ENCODE measurements around the gene SCUBE3. TPM values are rescaled to one million over a fixed set of nuclear protein-coding genes. Genes with fewer than 3 reads are reported as not detected.

Gene SCUBE3
- total RNA-seq, 2 donors from 2014 or later = 0.13 to 0.44 TPM

DNA sequence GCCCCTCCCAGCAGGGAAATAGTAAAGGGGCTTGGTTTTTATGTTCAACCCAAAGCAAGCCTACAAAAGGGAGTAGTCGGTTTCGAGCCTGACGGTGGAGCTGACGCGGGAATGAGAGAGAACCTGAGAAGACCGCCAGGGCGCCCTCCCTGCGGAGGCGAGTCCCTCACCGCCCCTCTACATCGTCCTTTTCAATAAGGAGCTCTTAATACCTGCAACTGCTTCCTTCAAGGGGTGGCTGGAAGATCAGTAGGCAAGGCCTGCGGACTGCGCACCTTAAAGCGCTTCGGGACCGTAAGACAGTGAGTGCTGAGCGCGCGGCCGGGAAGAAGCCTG, 45.1 kb downstream of the SCUBE3 start:
- intact Hi-C loops (cut with DNase I) = no loop called here
- DNase-seq = peak; percentile 53
- ATAC-seq = peak; percentile 5 to 6

DNA sequence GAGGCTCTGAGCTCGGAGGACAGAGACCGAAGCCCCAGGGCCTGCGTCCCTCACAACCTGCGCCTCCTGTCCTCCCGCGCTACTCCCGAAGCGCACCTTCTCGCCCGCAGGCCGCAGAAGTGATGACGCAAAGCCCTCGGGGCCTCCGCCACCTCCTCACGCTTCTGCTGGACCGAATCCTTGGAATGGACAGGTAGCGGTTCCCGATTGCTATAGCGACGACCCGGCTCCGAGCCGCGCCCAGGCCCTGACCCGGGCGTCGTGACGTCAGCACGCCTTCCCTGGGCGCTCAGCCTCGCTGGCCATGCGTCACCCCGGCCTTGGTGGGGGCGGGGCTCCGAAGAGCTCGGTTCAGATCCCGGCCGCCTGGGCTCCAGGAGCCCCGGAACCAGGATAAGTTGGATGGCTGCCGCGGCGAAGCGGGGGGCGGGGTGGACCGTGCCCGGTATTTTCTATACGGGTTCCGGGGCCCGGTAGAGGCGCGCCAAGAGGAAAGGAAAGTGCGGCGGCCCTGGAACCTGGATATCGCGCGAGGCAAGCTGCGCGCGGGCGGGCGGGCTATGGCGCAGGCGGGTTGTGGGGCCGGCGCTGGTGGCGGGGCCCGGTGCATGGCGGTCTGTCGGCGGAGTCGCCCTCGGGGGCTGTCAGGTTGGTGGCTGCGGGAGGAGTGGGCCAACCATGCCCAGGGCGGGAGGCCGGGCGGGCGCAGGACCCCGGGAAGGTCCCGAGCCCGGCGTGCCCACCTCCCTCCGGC, 45.6 kb downstream of the SCUBE3 start, which contains the start of gene ZNF76:
TSS of gene ZNF76 (plus strand) at position 542 of the 754 bp plus-strand sequence. CDS start 21,417 bp downstream, outside the sequence.
- DNase-seq (peak; percentile 99), ATAC-seq (peak; percentile 96)
- intact Hi-C loops (cut with DNase I) = no loop called here

DNA sequence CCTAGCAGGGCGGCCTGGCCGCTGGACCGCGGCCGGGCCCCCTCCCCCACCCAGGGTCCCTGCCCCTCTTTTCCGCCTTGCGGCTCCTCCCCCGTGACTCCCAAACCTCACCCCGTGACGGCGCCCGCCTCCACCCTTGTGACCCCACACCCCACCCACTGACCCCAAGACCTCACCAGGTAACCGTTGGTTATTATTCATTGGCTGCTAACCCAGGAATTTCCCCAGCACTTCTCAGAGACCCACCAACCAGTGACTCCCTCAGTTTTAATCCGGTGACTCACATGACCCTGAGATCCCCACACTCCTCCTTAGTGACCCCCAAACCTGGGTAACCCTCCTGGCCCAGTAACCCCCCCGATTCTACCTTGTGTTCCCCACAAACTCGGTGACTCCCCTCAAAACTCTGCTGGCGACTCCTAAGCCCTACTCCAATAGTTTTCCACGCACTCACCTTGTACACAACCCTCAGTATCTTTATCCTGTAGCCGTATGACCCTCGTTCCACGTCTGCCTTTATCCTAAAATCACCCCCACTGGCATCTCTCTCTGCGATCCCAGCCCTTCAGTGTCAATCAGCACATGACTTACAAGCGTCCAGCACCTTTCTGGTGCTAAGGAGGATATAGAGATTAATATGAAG, 46.3 kb downstream of the SCUBE3 start:
- intact Hi-C loops (cut with DNase I) = no loop called here
- DNase-seq (peak; percentile 84), ATAC-seq (peak; percentile 67 to 83)

DNA sequence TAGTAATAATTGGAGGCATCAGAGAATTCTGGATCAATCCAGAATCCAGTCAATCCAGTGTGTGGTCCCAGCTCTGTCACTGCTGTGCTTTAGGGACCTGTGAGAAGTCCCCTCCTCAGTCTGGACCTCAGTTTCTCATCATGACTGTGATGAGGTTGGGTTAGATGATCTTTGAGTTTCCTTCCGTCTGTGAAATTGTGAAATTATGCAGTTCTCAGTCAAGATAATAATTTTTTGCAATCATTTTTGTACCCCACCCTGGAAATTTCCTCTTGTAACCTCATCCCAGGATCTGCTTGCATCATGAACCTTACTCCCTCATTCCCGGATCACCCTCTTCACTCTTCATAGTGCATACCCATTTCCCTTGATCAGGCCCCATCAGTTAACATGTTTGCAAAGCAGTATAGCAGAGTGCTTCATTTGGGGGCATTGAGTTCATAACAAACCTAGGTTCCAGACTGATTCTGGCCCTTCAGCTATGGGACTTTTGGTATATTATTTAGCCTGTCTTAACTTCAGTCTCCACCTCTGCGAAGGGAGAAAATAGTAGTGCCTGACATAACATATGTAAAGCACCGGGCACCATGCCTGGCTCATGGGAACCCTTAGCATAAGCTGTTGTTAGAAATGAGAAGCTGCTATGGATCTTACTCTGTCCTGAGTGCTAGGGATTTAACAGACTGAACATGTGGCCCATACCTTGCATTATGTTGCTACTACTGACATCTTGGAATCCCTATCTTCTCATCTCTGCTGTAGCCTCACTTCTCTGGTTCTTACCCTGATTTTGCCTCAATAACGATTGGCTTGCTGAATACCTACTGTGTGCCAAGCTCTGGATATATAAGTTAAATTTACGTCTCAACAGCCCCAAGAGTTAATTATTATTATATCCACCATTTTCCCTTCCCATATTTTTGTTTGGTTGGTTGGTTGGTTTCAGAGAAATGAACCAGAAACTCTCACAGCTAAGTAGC, 47.1 kb downstream of the SCUBE3 start:
- intact Hi-C loops (cut with DNase I) = no loop called here
- ATAC-seq (no peak), DNase-seq (no peak)

DNA sequence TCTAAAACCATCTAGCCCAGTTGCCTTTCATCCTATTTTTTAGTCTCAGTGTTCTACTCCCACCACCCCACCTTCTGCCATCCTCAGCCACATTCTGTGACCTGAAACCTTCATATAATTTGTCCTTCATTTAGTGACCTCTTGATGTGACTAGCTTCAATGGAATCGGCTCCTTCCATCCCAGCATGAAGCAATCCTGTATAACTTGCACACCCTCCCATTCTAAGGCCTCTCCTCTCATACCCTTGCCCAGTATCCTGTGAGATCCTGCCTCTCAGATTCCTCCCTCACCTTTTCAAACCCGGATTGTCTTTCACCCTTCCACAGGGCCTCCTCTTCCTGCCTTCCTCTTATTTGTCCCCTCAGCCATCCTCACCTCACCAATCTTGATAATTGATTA, 48.8 kb downstream of the SCUBE3 start:
- ATAC-seq (no peak), DNase-seq (no peak)
- intact Hi-C loops (cut with DNase I) = no loop called here

DNA sequence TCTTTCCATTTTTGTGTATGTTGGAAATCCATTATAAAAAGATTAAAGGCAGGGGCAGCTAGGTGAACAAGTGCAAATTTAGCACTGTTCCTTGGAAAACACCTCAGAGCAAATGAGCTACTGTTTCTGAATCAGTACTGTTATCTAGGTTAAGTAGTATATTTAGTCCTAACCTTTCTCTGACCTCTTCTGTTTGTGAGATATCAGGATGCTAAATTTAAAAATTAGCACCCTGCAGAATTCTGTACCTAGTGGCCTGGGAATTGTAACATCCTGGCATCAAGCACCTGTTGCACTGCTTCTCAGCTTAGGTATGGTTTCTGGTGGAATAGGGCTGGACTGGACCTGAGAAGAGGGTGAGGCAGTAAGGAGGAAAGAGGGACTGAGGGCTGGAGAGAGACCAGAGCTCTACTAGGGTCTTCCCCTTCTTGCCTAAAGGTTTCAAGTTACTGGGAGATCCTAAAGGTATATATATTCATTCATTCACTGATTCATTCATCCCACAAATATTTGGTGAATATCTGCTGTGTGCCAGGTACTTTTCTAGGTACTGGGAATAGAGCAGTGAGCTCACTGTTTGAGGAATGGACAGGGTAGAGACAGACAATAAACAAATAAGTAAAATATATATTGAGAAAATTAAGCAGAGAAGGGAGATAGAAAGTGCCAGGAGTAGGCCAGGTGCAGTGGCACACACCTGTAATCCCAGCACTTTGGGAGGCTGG, 51.0 kb downstream of the SCUBE3 start:
- intact Hi-C loops (cut with DNase I) = no loop called here
- ATAC-seq = no peak
- no peak for DNase-seq

DNA sequence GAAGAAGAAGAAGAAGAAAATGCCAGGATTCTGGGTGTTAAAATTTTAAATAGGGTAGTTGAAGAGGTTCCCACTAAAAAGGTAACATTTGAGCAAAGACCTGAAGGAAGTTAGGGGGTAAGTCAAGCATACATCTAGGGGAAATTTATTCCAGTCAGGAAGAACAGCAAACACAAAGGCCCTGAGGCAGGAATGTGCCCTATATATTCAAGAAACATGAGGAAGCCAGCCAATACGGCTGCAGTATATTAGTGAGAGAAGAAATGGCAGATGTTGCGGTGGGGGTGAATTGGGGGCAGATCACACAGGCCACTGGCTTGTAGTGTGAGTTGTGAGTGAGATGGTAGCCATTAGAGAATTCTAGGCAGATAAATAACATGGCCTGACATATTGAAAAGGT, 51.8 kb downstream of the SCUBE3 start:
- intact Hi-C loops (cut with DNase I) = no loop called here
- DNase-seq (no peak), ATAC-seq (no peak)

DNA sequence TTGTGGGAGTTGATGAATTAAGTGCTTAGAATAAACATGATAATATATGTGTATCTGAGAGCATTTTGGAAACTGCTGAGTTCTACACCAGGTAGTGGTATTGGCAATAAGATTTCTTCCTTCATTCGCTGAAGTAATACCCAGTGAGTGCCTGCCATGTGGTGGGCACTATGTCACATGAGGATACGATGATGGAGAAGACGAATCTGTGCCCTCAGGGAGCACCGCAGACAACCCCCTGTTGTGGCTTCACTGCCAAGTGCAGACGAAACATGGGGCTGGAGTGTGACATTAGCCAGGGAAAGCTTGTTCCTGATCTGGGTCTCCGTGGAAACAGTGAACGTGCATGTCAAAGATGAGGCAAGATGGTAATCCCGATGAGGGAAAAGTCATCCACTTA, 53.7 kb downstream of the SCUBE3 start:
- intact Hi-C loops (cut with DNase I) = no loop called here
- DNase-seq = no peak
- ATAC-seq = no peak

DNA sequence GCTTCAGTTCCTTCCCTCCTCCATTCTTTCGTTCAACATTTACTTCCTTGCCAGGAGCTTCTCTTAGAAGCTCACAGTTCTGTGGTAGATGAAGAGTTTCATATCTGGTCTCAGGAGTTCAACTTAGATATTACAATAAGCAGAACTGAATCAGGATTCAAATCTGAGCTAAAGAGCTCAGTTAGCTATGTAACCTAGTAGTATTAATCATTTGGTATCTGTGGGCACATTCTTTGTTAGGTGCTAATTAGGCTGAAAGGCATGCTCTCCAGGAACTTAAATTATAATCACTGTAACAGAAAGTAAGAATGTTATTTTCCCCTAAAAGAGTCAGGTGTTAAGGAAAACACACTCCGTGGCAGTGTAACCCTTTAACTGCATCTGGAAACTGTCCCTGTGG, 54.1 kb downstream of the SCUBE3 start:
- no peak for ATAC-seq
- intact Hi-C loops (cut with DNase I) = no loop called here
- DNase-seq = no peak

DNA sequence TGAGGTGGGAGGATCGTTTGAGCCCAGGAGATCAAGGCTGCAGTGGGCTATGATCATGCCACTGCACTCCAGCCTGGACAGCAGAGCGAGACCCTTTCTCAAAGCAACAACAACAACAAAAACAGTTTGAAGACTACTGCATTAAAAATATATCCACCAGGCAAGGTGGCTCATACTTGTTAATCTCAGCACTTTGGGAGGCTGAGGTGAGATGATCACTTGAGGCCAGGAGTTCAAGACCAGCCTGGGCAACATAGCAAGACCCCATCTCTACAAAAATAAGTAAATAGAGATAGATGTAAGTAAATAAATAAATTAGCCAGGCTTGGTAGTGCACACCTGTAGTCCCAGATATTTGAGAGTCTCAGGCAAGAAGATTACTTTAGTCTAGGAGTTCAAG, 58.2 kb downstream of the SCUBE3 start:
- ATAC-seq (no peak), DNase-seq (no peak)
- intact Hi-C loops (cut with DNase I) = no loop called here

DNA sequence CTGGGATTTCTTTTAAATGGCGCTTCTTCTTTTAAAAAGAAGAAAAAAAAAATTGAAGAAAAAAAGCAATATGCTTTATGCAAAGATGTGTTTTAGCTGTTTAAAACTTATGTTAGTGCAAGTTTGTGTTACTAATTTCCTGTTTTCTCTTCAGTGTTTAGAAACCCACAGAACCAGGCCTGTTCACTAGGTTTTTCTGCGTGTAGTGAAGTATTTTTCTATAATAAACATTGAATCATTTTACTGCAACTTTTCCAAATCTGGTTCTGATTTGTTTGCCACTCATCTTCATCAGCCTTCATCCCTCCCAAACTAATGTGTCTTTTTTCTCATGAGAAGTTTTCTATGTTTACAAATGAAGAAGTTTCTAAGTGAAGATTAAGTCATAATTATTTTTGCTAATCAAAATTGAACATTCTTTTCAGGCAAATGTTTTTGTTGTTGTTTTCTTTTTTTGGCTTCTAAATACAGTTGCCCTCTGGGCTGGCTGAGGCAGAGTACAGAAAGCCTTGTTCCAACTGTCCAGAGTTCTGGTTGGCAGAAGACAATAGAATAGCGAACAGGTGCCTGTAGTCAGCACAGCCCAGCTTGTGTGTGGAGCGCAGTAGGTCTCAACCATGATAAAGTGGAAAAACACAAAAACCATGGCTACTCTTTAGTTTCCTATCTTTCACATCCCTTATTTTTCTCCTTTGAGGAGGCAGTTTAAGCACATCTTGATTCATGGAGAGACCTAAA, 60.2 kb downstream of the SCUBE3 start:
- ATAC-seq (no peak), DNase-seq (no peak)
- intact Hi-C loops (cut with DNase I) = no loop called here

DNA sequence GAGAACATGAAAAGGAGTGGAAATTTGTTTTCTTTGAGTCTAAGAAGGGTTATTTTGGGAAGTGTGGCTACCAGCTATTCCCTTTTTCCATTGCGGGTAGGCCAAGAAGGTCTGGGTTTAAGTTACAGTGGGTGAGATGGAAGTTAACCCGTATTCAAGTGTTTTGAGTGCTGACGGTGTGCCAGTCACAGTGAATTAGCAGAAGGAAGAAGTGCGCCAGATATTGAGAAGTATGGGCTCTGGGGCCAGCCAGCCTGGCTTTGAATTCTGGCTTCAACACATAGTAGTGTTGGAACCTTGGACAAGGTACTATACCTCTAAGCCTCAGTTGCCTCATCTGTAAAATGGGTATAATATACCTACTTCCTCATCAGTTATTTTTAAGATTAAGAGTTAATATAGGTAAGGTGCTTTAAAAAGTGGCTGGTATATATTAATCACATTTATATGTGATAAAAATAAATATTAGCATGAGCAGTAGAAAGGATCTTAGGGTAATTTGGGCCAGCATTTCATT, 62.0 kb downstream of the SCUBE3 start:
- no peak for DNase-seq
- intact Hi-C loops (cut with DNase I) = no loop called here
- ATAC-seq = no peak

DNA sequence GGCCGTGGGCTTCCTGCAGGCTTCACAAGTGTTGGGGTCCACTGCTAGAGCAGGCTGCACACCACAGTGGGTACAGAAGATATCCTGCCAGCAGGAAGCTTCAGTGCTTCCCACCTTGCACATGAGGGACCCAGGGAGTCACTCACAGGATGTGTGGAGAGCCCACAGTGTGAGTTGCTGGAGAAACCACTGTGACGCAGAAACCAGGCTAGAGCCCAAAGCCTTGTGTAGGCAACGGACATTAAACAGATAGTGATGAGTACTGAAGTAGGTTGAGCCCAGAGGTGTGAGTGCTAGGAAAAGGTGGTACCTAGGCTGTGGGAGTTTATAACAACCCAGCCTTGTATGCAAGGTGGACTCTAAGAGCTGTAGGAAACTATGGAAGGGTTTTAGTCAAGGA, 65.0 kb downstream of the SCUBE3 start:
- intact Hi-C loops (cut with DNase I) = no loop called here
- no peak for ATAC-seq
- no peak for DNase-seq

DNA sequence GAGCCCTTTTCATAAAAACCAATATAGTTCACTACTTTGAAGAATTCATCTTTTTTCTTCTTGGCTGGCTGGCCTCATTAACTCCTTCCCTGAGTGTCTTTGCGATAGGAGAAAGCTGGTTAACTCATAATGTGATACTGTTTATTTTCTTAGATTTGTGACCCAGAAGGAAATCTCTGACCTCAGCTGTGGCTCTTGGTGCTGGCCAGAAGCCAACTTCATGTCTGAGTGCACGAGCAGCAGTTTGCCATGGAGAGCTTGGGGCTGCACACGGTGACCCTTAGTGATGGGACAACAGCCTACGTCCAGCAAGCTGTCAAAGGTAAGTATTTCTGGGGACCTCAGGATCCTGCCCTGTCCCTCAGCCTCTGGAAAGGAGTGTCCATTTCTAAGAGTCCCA, 67.1 kb downstream of the SCUBE3 start:
- intact Hi-C loops (cut with DNase I) = no loop called here
- ATAC-seq (no peak), DNase-seq (no peak)

DNA sequence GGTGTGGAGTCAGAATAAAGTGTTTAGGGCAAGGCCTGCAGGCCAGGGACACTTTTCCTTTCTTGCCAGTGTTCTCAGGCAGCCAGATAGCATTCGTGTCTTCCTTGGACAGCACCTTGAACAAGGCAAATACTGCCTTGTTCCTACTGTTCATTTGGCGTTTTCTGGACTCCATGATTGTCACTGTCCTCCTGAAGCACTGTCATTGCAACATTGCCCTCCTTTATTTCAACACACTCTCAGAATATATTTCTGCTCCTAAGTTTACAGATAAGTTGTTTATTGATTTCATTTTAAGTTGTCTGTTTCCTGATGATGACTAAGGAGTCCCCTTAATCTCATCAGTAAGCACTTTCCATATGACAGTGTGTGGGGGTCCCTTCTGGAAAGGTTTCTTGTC, 68.7 kb downstream of the SCUBE3 start:
- no peak for ATAC-seq
- intact Hi-C loops (cut with DNase I) = no loop called here
- no peak for DNase-seq

DNA sequence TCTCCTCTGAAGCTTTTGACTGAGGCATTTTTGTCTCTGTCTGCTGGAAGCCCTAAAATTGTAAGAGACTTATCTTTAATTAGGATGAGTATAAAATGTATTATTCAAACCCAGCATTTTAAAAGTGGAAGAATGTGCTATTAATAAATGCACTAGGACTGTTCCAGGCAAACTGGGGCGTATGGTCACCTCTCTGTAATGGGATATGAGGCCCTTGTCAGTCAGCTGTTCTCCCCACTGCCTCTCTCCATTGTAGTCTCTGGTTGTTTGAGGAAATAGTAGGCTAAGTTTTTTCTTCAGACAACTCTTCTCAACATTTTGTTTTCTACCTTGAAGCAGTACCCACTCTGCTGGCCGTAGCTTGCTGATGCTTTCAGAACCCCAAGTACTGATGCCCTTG, 69.6 kb downstream of the SCUBE3 start:
- DNase-seq (no peak), ATAC-seq (no peak)
- intact Hi-C loops (cut with DNase I) = no loop called here

DNA sequence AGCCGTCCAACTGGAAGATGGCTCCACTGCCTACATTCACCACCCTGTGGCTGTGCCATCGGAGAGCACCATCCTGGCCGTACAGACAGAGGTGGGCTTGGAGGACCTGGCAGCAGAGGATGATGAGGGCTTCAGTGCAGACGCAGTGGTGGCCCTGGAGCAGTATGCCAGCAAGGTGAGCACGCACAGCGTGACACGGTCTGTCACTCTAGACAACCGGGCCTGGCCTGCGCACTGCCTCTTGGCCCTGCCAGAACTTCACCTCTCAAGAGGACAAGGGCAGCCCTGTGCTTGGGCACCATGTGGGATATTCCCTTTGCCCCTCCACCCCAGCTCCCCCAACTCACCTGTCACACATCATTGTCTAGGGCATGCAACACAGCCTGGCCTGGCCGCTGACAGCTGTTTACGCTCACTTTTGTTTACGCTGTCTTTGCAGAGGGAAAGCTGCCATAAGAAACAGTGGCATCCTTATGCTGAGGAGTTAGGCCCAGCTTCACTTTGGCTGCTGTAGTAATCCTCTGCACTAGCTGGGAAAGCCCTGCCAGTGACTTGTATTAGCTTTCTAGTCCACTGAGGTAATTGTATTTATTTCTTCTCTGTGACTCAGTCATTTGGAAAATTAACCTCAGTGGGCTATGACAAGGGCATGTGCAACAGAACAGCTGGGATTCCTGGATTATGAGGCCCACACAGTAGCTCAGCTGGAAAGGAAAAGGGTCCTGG, 74.1 kb downstream of the SCUBE3 start:
- DNase-seq (no peak), ATAC-seq (peak in 1 of 2 donors; percentile 22)
- intact Hi-C loops (cut with DNase I) = no loop called here

DNA sequence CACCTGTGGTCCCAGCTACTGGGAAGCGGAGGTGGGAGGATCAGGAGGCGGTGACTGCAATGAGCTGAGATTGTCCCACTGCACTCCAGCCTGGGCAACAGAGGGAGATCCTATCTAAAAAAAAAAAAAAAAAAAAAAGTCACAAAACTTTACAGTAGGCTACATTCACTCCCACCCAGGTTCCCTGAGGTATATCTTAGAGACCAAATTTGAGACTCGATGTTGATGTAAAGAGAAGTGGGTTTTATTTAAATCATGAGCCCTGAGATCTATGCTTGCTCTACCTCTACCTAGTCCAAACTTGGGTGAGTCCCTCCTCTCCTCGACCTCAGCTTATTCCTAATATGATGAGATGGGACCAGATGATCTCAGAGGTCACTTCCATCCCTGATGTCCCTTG, 75.1 kb downstream of the SCUBE3 start:
- DNase-seq (no peak), ATAC-seq (no peak)
- intact Hi-C loops (cut with DNase I) = no loop called here

Measured in left cardiac atrium (tissue), 4 donors.